ENCODE results near the gene MAPK6.

Gene MAPK6

DNA sequence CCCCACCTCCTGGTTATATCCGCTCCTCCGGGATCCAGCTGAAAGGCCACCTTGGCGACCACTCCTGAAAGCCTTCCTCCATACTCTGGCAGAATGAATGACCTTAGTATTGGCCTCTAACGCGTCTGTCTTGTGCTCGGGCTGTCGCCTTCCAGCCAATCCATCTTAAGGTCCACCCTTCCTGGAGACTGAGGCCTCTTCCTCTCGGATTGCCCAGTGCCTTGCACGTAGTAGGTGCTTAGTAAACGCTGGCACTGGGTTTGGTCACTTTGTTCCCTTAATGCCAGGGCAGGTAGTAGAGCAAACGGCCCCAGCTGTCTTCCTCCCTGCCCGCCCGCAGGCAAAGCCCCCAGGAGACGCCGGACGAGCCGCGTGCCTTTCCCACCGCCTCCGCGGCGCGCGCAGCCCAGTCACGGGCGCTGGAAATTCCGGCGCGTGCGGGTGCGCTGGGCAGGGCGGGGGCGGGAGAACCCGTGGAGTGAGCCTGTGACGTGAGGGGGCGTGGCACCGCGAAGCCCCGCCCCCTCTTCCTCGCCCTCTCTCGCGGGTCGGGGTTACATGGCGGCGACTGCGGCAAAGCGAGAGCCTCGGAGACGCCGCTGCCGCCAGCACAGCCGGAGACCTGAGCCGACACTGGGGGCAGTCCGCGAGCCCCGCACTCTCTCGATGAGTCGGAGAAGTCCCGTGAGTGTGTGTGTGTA, at the start of gene MAPK6:
Gene MAPK6 (plus strand): TSS at position 527 of the 701 bp plus-strand sequence. CDS start 27,242 bp downstream, outside the sequence.
- DNase-seq (ENCODE audit: extremely low read depth, insufficient read length) = peak; percentile 98
- H3K27me3 ChIP-seq (replicated peaks; ENCODE audit: control insufficient read depth, insufficient read depth, low read length) = no peaks in the 10 kb centered on the region
- no peaks in the 10 kb centered on the region for H3K36me3 ChIP-seq (ENCODE audit: control insufficient read depth, insufficient read depth, low read length)
- peak within 1 kb of the TSS; percentile 79 for H3K4me3 ChIP-seq (replicated peaks; ENCODE audit: low read depth, low read length)
- TF ChIP-seq, protein P1, sequence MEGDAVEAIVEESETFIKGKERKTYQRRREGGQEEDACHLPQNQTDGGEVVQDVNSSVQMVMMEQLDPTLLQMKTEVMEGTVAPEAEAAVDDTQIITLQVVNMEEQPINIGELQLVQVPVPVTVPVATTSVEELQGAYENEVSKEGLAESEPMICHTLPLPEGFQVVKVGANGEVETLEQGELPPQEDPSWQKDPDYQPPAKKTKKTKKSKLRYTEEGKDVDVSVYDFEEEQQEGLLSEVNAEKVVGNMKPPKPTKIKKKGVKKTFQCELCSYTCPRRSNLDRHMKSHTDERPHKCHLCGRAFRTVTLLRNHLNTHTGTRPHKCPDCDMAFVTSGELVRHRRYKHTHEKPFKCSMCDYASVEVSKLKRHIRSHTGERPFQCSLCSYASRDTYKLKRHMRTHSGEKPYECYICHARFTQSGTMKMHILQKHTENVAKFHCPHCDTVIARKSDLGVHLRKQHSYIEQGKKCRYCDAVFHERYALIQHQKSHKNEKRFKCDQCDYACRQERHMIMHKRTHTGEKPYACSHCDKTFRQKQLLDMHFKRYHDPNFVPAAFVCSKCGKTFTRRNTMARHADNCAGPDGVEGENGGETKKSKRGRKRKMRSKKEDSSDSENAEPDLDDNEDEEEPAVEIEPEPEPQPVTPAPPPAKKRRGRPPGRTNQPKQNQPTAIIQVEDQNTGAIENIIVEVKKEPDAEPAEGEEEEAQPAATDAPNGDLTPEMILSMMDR (IDR thresholded peaks at IDR 0.05; ENCODE audit: insufficient read depth, low read length, poor library complexity, severe bottlenecking) = no peak

DNA sequence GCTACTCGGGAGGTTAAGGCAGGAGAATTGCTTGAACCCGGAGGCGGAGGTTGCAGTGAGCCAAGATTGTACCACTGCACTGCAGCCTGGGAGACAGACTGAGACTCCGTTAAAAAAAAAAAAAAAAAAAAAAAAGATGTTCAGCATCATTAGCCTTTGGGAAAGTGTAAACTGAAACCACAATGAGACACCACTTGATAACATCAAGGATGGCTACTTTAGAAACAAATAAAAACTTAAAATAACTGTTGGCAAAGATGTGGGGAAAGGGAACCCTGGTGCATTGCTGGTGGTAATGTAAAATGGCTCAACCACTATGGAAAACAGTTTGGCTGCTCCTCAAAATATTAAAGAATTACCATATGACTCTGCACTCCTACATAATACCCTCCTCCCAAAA, 49.3 kb upstream of the MAPK6 start:
- no peaks in the 10 kb centered on the region for H3K27me3 ChIP-seq (replicated peaks; ENCODE audit: control insufficient read depth, insufficient read depth, low read length)
- TF ChIP-seq, protein P1 (IDR thresholded peaks at IDR 0.05; ENCODE audit: insufficient read depth, low read length, poor library complexity, severe bottlenecking) = no peak
- DNase-seq (ENCODE audit: extremely low read depth, insufficient read length) = no peak
- H3K4me3 ChIP-seq (replicated peaks; ENCODE audit: low read depth, low read length) = no peak overlapping the region; the same call in 1 of the 2 replicates
- peaks cover 2% of the 10 kb centered on the region for H3K36me3 ChIP-seq (ENCODE audit: control insufficient read depth, insufficient read depth, low read length)

DNA sequence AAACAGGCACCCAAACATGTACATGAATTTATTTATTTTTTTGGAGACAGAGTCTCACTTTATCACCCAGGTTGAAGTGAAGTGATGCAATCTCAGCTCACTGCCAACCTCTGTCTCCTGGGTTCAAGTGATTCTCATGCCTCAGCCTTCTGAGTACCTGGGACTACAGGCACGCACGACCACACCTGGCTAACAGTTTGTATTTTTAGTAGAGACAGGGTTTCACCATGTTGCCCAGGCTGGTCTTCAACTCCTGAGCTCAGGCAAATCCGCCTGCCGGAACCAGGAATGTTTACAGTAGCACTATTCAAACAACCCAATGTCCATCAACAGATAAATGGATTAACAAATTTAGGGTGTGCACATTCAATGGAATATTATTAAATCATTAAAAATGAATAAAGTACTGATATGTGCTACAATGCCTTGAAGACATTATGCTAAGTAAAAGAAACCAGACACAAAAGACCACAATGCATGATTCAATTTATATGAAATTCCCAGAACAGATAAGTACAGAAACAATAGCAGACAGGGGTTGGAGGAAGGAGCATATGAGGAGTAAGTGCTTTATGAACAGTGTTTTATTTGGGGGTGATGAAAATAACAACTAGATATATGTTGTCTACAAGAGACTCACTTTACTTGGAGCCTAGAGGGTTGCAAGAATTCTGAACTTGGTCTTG, 48.7 kb upstream of the MAPK6 start:
- no peak for DNase-seq (ENCODE audit: extremely low read depth, insufficient read length)
- H3K36me3 ChIP-seq (ENCODE audit: control insufficient read depth, insufficient read depth, low read length) = no peaks in the 10 kb centered on the region
- TF ChIP-seq, protein P1 (IDR thresholded peaks at IDR 0.05; ENCODE audit: insufficient read depth, low read length, poor library complexity, severe bottlenecking) = no peak
- peak overlapping the region; percentile 71 for H3K4me3 ChIP-seq (replicated peaks; ENCODE audit: low read depth, low read length)
- no peaks in the 10 kb centered on the region for H3K27me3 ChIP-seq (replicated peaks; ENCODE audit: control insufficient read depth, insufficient read depth, low read length)

DNA sequence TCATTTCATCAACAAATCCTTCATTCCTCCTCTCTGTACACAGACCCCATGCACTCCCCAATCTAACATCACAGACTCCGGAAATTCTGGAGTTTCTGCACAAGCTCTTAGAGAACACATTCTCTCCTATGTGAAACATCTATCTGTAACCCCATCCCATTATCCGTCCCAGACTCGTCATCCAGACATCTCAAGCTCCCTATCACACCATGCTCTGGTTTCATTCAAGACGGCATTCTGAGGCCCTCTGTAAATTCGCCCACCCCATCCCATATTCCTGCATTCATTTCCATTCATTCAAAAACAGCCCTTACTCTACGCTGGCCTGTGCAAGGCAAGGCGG, 48.0 kb upstream of the MAPK6 start:
- TF ChIP-seq, protein P1 (IDR thresholded peaks at IDR 0.05; ENCODE audit: insufficient read depth, low read length, poor library complexity, severe bottlenecking) = no peak
- no peak for DNase-seq (ENCODE audit: extremely low read depth, insufficient read length)

DNA sequence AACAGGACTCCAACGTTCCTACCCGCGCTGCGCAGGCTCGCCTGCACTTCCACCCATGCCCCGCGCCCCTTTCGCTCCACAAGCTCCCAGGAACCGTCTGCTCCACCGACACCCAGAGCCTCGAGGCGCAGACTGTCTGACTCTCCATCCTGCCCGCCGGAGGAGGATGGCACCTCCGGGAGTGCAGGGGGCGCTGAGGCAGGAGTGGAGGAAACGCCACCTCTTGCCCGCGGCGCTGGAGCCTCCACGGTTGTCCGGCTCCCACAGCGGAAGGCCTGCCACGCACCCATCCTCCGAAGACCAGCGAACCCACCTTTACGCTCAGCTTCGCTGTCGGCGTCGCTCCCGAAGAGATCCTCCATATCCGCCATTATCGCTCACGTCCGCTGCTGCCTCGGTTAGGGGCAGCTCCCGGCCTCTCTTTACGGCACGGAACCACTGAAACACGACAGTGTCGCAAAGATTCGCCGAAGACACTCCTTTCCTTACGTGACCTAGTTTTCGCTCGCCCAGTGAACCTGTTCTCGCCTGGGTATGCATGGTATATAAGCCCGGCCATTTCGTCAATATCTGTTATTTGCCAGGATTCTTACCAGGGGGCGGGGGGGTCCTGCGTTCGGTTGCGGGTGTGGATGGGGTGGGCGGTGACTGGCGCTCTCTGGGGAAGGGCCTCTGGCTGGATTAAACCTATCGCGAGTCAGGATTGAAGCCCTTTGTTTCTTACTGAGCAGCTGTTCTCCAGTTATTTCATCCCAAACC, 47.5 kb upstream of the MAPK6 start, which contains the start of gene LEO1:
Gene LEO1 (minus strand): TSS at position 404 of the 759 bp plus-strand sequence. CDS start 33 bp downstream, at position 371.
- H3K27me3 ChIP-seq (replicated peaks; ENCODE audit: control insufficient read depth, insufficient read depth, low read length) = no peaks in the 10 kb centered on the region
- peak; percentile 88 for DNase-seq (ENCODE audit: extremely low read depth, insufficient read length)
- TF ChIP-seq, protein P1 (IDR thresholded peaks at IDR 0.05; ENCODE audit: insufficient read depth, low read length, poor library complexity, severe bottlenecking) = peak; percentile 43
- H3K36me3 ChIP-seq (ENCODE audit: control insufficient read depth, insufficient read depth, low read length) = no peaks in the 10 kb centered on the region
- H3K4me3 ChIP-seq (replicated peaks; ENCODE audit: low read depth, low read length) = peak within 1 kb of the TSS; percentile 71

More for the DNA sequence above, 48.0 kb upstream of the MAPK6 start:
- Histone ChIP-seq H3K4me3 (replicated peaks; ENCODE audit: low read depth, low read length) (peak overlapping the region; percentile 71), H3K36me3 (ENCODE audit: control insufficient read depth, insufficient read depth, low read length) (no peaks in the 10 kb centered on the region), H3K27me3 (replicated peaks; ENCODE audit: control insufficient read depth, insufficient read depth, low read length) (no peaks in the 10 kb centered on the region)

All from GM06990 (cell line).